GM11168 (cell line): ENCODE data around the gene RHBDL3.
"Not testable (repeated sequence)": the region's sequence is repeated elsewhere in the genome, so short reads cannot be mapped to it uniquely, and the experiment has no call there.

Experiments used
- in situ Hi-C: fragments of 300-500 bp; cut with MboI; formaldehyde crosslinking; loops from one replicate; pipeline ENCODE4 v1.12.0; 2022; ENCODE audit warnings: low sequenced_read_pairs; ENCODE audit not compliant: unreplicated experiment

The RHBDL3 gene

DNA sequence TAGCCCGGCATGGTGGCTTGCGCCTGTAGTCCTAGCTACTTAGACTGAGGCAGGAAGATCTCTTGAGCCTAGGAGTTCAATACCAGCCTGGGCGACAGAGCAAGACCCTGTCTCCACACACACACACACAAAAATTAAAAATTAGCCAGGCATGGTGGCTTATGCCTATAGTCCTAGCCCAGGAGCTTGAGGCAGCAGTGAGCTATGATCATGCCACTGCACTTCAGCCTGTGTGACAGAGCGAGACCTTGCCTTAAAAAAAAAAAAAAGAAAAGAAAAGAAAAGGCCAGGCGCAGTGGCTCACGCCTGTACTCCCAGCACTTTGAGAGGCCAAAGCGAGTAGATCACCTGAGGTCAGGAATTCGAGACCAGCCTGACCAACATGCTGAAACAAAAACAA lies 52.4 kb downstream of the RHBDL3 start:
- in situ Hi-C loops = loop anchor here (10.0 kb wide), 1 partner anchor 53 kb away; the partner anchor contains the start of gene RHBDL3

DNA sequence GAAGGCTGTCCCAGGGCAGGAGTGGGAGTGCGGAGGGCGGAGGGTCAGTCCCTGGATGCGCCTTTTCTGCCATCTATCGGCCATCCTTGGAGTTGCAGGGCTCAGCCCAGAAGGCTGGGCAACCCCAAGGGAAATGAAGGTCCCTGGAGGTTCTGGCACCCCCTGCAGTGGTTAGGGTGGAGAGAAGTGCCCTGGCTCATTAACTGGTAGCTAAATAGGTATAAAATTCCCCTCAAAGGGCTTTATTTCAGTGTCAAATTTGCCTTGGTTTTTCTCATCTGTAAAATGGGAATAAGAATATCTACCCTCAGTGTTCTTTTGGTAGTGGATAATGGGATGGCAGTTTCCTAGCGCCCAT lies 53.9 kb downstream of the RHBDL3 start:
- in situ Hi-C loops = loop anchor here (10.0 kb wide), 1 partner anchor 55 kb away; the partner anchor contains the start of gene RHBDL3

GRCh38 chr17:32320080-32320479 lies 54.4 kb downstream of the RHBDL3 start:
- in situ Hi-C loops = not testable (repeated sequence)

- in situ Hi-C loops = no loop called here
Observed at GRCh38 chr17:32320847-32321246, 55.2 kb downstream of the RHBDL3 start.

- in situ Hi-C loops = no loop called here
Observed at GRCh38 chr17:32323046-32323445, 57.4 kb downstream of the RHBDL3 start.

DNA sequence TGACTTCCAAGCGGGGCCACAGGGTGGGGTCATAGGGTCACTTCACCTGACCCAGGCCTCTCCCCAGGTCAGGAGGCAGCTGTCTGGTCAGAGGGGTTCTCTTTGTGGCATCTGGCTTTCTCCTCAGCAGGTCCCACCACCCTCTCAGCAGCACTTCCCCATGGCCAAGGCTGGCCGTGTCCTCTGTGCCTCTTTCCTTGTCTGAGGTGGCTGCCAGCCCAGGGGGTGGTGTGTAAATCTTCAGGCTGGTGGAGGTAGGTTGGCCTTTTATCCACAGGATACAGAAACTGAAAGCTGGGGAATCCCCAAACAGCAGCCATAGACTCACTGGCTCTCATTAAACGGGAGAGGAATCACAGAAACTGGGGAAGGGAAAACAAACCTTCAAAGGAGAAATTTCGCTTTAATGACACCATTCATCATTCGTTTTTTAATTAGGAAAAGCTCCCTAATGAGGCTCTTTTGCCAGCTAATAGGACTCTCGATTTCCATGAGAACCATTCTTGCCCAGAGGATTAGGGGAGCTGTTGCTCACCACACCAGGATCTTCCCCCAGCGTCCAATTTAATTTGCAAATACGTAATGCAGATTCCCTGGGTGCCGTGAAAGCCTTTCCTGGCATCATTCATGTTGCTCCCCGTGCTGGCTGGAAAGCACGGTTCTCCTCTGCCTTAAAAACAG lies 58.3 kb downstream of the RHBDL3 start:
- in situ Hi-C loops = no loop called here

DNA sequence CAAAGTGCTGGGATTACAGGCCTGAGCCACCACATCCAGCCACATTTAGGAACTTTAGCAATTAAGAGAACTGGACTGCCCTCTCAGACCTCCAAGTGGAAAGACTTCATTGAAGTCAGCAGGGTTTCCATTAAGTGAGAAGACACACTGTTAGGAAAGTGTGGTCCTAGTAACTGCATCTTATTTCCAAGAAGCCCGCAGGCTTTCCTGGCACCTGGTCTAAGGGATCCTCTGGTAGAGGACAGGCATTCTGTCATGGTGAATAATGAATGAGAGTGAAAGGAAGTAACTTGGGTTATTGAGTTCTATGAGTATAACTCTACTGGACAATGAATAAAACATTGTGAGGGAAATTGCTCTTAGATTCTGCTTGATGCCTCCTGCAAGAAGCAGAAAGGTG lies 62.3 kb downstream of the RHBDL3 start:
- in situ Hi-C loops = no loop called here

- in situ Hi-C loops = no loop called here
Observed at GRCh38 chr17:32330147-32330546, 64.5 kb downstream of the RHBDL3 start.

DNA sequence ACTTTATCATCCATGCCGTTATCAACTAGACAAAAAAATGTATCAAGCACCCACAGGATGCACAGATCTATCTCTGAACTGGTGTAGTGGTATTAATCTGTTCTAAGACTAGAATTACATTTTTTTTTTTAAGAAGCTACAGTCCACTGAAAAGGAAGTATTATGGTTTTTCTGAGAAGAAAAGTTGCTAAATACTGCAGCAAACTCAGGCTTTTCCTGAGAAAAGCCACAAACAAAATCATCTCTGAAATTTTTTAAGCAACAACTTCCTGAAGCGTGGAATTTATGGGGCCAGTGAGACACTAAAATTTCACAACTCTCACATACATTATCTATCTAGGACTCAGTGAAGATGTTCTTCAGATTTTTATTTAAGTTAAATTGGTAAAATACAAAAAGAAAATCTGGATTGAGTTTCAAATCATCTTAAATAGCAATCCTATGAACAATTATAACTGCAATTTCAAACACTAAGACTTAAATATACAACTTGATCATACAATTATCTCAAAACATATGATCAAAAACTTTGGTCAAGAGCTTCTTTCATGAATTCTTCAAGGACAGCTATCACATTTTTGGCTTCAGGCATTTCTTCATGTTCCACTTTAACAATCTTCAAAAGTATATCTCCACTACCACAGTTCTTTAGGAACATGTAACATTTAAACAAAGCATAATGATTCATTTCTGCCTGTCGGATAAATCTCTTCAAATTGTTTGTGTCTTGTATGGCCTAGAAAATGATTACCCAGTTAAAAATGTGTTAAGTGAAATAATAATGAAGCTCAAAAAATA lies 65.8 kb downstream of the RHBDL3 start:
- in situ Hi-C loops = no loop called here

DNA sequence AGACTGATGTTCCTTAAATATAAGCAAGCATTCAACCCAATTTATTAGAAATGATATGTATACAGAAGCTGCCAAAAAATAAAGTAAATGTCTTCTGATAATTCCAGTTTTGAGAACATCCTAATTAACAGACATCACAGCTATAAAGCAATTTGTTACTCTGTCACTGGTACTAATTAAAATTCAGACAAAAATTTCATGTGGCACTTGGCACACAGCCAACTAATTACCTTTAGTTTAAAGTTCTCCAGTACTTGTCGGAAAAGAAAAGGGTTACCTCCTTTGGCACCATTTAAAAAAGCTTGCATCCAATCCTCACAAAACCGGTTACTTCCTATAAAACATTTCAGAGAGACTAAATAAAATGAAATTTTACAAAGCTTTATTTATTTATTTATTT lies 67.6 kb downstream of the RHBDL3 start:
- in situ Hi-C loops = no loop called here

DNA sequence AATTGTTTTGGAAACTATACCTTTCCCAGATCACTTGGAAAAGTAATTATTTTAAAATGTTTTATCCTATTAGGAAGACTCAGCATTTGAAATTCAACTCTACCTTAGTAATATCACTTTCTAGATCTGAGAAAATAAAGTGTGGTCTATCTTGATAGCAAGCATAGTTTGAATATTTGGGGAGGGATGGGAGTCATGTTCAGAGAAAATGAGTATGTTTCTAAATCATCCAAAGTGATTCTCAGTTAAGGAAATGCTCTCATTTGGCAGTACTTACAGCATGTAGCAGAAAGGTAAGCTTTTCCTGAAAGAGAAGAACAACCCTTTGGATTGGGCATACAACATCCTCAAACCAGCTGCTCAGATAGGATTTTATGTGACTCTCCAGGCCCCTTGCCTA lies 69.4 kb downstream of the RHBDL3 start:
- in situ Hi-C loops = no loop called here

GRCh38 chr17:32335687-32336086 lies 70.1 kb downstream of the RHBDL3 start:
- in situ Hi-C loops = no loop called here

GRCh38 chr17:32341141-32341856 lies 75.7 kb downstream of the RHBDL3 start:
- in situ Hi-C loops = no loop called here

GRCh38 chr17:32341857-32342602 lies 76.4 kb downstream of the RHBDL3 start, which contains the start of gene C17orf75:
Gene C17orf75, minus strand, starts transcription at chr17:32342173. Its CDS starts 34 bp downstream, at chr17:32342139.
- in situ Hi-C loops = no loop called here

DNA sequence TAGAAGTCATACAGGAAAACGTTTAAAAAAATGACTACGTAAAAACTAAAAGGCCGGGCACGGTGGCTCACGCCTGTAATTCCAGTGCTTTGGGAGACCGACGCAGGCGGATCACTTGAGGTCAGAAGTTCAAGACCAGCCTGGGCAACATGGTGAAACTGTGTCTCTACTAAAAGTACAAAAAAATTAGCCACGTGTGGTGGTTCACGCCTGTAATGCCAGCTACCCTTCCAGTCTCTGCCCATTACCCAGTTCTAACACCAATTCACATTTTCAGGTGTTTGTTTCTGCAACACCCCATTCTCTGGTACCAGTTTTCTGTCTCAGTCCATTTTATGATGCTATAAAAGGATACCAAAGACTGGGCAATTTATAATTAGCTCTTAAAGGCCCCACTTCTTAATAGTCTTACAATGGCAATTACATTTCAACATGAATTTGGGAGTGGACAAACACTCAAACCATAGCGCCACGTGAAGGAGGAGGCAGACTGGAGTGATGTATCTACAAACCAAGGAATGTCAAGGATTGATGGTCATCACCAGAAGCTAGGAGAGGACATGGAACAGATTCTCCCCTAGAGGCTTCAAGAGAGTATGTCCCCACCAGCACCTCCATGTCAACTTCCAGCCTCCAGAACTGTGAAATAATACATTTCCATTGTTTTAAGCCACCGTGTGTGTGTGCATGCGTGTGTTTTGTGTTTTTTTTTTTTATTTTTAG lies 77.1 kb downstream of the RHBDL3 start:
- in situ Hi-C loops = no loop called here

- in situ Hi-C loops = no loop called here
Observed at GRCh38 chr17:32345951-32346600, 80.4 kb downstream of the RHBDL3 start.

- in situ Hi-C loops = no loop called here
Observed at GRCh38 chr17:32348483-32348800, 82.8 kb downstream of the RHBDL3 start.

DNA sequence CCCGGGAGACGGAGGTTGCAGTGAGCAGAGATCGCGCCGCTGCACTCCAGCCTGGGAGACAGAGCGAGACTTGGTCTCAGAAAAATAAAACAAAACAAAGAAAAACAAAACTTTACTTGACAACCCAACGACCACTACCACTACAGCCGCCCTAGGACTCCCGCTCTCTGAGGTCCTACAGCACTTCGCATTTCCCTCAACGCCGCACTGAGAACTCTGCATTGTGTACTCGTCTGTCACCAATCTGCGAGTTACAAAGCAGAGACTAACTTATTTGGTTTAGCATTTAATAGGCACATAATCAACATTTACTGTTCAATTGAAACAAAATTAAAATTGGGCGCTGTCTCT lies 83.8 kb downstream of the RHBDL3 start:
- in situ Hi-C loops = no loop called here

DNA sequence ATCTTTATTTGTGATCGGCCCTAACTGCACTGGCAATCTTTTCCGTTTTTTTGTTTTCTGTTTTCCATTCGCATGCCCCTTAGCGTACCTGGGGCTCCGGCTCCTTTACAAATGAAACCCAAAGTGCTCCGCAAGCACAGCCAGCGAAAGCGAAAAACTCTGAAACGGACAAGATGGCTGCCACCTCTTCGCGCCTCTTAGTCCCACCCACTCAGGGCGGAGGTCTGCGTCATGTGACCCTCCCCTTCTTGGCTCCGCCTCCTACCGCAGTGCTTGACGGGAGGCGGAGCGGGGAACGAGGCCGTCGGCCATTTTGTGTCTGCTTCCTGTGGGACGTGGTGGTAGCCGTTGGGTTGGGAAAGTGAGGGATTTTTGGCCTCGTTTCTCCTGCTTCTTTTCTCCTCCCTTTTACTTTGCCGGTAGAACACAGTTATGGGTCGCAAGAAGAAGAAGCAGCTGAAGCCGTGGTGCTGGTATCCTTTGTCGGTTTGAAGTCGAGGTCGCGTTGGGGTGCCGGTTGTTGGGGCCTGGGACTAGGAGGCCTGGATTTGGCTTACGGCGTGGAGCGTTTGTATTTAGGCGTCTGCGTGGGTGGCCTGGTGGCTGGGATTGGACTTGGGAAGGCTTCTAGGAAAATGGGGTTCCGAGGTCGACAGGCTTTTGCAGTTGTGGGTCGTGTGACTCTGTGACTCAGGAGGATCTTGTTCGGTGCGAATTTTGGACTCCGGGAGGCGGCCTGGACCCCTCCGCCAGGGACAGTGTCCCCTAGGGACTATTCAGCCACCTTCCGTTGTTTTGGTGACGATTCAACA lies 84.4 kb downstream of the RHBDL3 start, which contains the start of gene ZNF207:
ZNF207 (plus strand) TSS at position 304 of the 812 bp plus-strand sequence; CDS start at position 433, 129 bp downstream.
- in situ Hi-C loops = no loop called here
